HUES48 (cell line): ENCODE results near the gene XRCC5.
A peak's percentile ranks its signal among the peaks of the same experiment; 100 is the strongest.

ENCODE experiments used
- H3K27ac ChIP-seq: one replicate; pipeline ENCODE4 v1.7.0; 2013; ENCODE audit warnings: low read depth, low read length, inconsistent platforms
- H3K27me3 ChIP-seq: 2 replicates; pipeline ENCODE4 v1.6.1; 2013; ENCODE audit warnings: mild to moderate bottlenecking, low read length; ENCODE audit not compliant: control insufficient read depth, insufficient read depth
- H3K36me3 ChIP-seq: 2 replicates; pipeline ENCODE4 v1.6.1; 2013; ENCODE audit warnings: low read length; ENCODE audit not compliant: control insufficient read depth, insufficient read depth
- H3K4me1 ChIP-seq: 2 replicates; pipeline ENCODE4 v1.6.1; 2013; ENCODE audit warnings: mild to moderate bottlenecking, low read length; ENCODE audit not compliant: control insufficient read depth, insufficient read depth
- H3K4me3 ChIP-seq: 2 replicates; pipeline ENCODE4 v1.5.1; 2013; ENCODE audit warnings: mild to moderate bottlenecking, low read depth, low read length
- H3K9ac ChIP-seq: 2 replicates; pipeline ENCODE4 v1.6.1; 2013; ENCODE audit warnings: mild to moderate bottlenecking, low read depth, low read length, moderate library complexity
- H3K9me3 ChIP-seq: 2 replicates; pipeline ENCODE4 v1.6.1; 2013; ENCODE audit warnings: low read length; ENCODE audit not compliant: control insufficient read depth, insufficient read depth

XRCC5 gene

GRCh38 chr2:216086207-216086893, 22.8 kb upstream of the XRCC5 start:
- Histone ChIP-seq H3K36me3 (no peaks in the 10 kb centered on the region), H3K27ac (no peak overlapping the region), H3K27me3 (no peaks in the 10 kb centered on the region), H3K4me3 (no peak overlapping the region), H3K9me3 (no peaks in the 10 kb centered on the region), H3K4me1 (peaks cover 25% of the 10 kb centered on the region), H3K9ac (no peak overlapping the region)

- Histone ChIP-seq H3K9ac (no peak overlapping the region), H3K36me3 (no peaks in the 10 kb centered on the region), H3K4me1 (no peaks in the 10 kb centered on the region), H3K27ac (no peak overlapping the region), H3K9me3 (no peaks in the 10 kb centered on the region), H3K27me3 (no peaks in the 10 kb centered on the region), H3K4me3 (no peak overlapping the region)
These were observed 18.8 kb upstream of the XRCC5 start for GRCh38 chr2:216090369-216090786.

GRCh38 chr2:216092646-216093045, 16.5 kb upstream of the XRCC5 start:
- H3K27ac ChIP-seq: no peak overlapping the region
- no peaks in the 10 kb centered on the region for H3K27me3 ChIP-seq
- no peak overlapping the region for H3K9ac ChIP-seq
- no peaks in the 10 kb centered on the region for H3K36me3 ChIP-seq
- H3K4me3 ChIP-seq: no peak overlapping the region
- H3K4me1 ChIP-seq: no peaks in the 10 kb centered on the region
- H3K9me3 ChIP-seq: no peaks in the 10 kb centered on the region

- no peaks in the 10 kb centered on the region for H3K36me3 ChIP-seq
- no peaks in the 10 kb centered on the region for H3K4me1 ChIP-seq
- H3K27ac ChIP-seq: no peak overlapping the region
- no peak overlapping the region for H3K4me3 ChIP-seq
- H3K9ac ChIP-seq: no peak overlapping the region
- no peaks in the 10 kb centered on the region for H3K9me3 ChIP-seq
- H3K27me3 ChIP-seq: no peaks in the 10 kb centered on the region
These were observed 14.4 kb upstream of the XRCC5 start for GRCh38 chr2:216094701-216095100.

- H3K4me1 ChIP-seq: no peaks in the 10 kb centered on the region
- no peak overlapping the region for H3K27ac ChIP-seq
- H3K27me3 ChIP-seq: no peaks in the 10 kb centered on the region
- H3K9ac ChIP-seq: no peak overlapping the region
- H3K36me3 ChIP-seq: no peaks in the 10 kb centered on the region
- H3K9me3 ChIP-seq: no peaks in the 10 kb centered on the region
- no peak overlapping the region for H3K4me3 ChIP-seq
These were observed 10.5 kb upstream of the XRCC5 start for GRCh38 chr2:216098421-216099334.

GRCh38 chr2:216101109-216101508, 8.0 kb upstream of the XRCC5 start:
- Histone ChIP-seq H3K36me3 (no peaks in the 10 kb centered on the region), H3K9me3 (no peaks in the 10 kb centered on the region), H3K27me3 (no peaks in the 10 kb centered on the region), H3K4me3 (no peak overlapping the region), H3K27ac (no peak overlapping the region), H3K4me1 (peaks cover 3% of the 10 kb centered on the region; the same call in 1 of the 2 replicates), H3K9ac (no peak overlapping the region)

GRCh38 chr2:216103213-216103612, 5.9 kb upstream of the XRCC5 start:
- no peaks in the 10 kb centered on the region for H3K9me3 ChIP-seq
- no peaks in the 10 kb centered on the region for H3K27me3 ChIP-seq
- H3K9ac ChIP-seq: no peak overlapping the region
- no peaks in the 10 kb centered on the region for H3K36me3 ChIP-seq
- no peak overlapping the region for H3K4me3 ChIP-seq
- peaks cover 10% of the 10 kb centered on the region for H3K4me1 ChIP-seq
- H3K27ac ChIP-seq: no peak overlapping the region

- no peak overlapping the region for H3K9ac ChIP-seq
- H3K27ac ChIP-seq: no peak overlapping the region
- no peaks in the 10 kb centered on the region for H3K36me3 ChIP-seq
- peaks cover 17% of the 10 kb centered on the region for H3K4me1 ChIP-seq
- H3K9me3 ChIP-seq: no peaks in the 10 kb centered on the region
- H3K27me3 ChIP-seq: no peaks in the 10 kb centered on the region
- no peak overlapping the region for H3K4me3 ChIP-seq
These were observed 4.5 kb upstream of the XRCC5 start for GRCh38 chr2:216104691-216105090.

- Histone ChIP-seq H3K27me3 (no peaks in the 10 kb centered on the region), H3K9ac (0 out of 2 replicates have a peak overlapping the region, but pooled peaks have one; percentile 11), H3K27ac (peak overlapping the region; percentile 88), H3K36me3 (peaks cover 22% of the 10 kb centered on the region), H3K9me3 (no peaks in the 10 kb centered on the region), H3K4me3 (peak overlapping the region; percentile 43; the same call in 1 of the 2 replicates), H3K4me1 (peaks cover 23% of the 10 kb centered on the region)
These were observed 1.8 kb upstream of the XRCC5 start for GRCh38 chr2:216107320-216107719.

- Histone ChIP-seq H3K9me3 (no peaks in the 10 kb centered on the region), H3K27ac (peak overlapping the region; percentile 88), H3K36me3 (peaks cover 26% of the 10 kb centered on the region), H3K9ac (0 out of 2 replicates have a peak overlapping the region, but pooled peaks have one; percentile 11), H3K4me1 (peaks cover 23% of the 10 kb centered on the region), H3K4me3 (peak overlapping the region; percentile 88), H3K27me3 (no peaks in the 10 kb centered on the region)
These were observed 1.4 kb upstream of the XRCC5 start for GRCh38 chr2:216107760-216108159.
